ENCODE measurements around the gene MTCH2. TPM values are rescaled to one million over a fixed set of nuclear protein-coding genes. Genes with fewer than 3 reads are reported as not detected.

MTCH2 gene
- total and polyA plus RNA-seq, 3 donors from 2014 or later, result 71.1 to 396 (median 98.8) TPM

DNA sequence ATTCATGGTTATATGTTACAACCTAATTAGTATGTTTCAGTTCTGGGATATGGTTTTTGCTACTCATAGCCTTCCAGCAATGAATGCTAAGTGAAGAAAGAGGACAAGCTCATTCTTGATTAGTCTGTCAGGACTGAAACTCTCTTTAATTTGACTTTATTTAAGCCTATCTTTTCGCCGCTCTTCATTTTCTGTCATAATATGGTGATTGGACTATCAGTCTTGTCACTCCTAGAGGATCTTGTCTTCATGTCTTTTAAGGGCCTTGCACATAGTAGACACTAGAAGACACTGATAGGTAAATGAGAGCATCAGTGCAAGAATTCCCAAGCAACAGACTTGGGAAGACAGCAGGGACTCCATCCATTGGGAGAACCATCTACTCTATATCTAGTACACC is 18.9 kb upstream of the MTCH2 start:
- TF ChIP-seq, protein P1, sequence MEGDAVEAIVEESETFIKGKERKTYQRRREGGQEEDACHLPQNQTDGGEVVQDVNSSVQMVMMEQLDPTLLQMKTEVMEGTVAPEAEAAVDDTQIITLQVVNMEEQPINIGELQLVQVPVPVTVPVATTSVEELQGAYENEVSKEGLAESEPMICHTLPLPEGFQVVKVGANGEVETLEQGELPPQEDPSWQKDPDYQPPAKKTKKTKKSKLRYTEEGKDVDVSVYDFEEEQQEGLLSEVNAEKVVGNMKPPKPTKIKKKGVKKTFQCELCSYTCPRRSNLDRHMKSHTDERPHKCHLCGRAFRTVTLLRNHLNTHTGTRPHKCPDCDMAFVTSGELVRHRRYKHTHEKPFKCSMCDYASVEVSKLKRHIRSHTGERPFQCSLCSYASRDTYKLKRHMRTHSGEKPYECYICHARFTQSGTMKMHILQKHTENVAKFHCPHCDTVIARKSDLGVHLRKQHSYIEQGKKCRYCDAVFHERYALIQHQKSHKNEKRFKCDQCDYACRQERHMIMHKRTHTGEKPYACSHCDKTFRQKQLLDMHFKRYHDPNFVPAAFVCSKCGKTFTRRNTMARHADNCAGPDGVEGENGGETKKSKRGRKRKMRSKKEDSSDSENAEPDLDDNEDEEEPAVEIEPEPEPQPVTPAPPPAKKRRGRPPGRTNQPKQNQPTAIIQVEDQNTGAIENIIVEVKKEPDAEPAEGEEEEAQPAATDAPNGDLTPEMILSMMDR (IDR thresholded peaks at IDR 0.05), result no peak
- no peak for TF ChIP-seq POLR2A (IDR thresholded peaks at IDR 0.05)
- H3K4me1 ChIP-seq, result no peaks in the 10 kb centered on the region
- H3K27me3 ChIP-seq, result no peaks in the 10 kb centered on the region
- H3K4me3 ChIP-seq, result no peak overlapping the region
- no peaks in the 10 kb centered on the region for H3K9me3 ChIP-seq
- H3K27ac ChIP-seq, result no peak overlapping the region
- intact Hi-C loops (cut with DNase I; ENCODE audit: low total_unique reads), result no loop called here
- H3K36me3 ChIP-seq (ENCODE audit: low read depth, missing control alignments), result no peaks in the 10 kb centered on the region
- no peak for DNase-seq
- 98 to 100% methylated on average over 2 of the region's 2 CpGs for WGBS, 2 donors

DNA sequence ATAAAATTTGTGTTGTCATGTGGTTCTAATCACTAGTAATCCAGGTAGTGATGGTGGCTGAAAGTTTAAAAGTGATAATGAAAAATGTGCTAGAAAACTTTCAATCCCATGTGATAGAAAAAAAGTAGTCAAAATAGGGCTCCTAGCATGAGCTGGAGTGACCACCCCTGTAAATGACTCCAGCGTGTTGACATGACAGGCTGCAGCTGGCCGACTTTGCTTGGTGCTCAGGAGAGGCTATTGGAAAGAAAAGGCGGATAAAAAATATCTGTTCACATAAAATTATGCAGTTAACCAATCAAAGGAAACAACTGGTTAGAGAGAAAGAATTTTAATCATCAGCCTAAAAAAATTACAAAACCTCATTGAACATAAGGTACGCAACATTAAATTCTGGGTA is 16.9 kb upstream of the MTCH2 start:
- TF ChIP-seq POLR2A (IDR thresholded peaks at IDR 0.05), result no peak
- TF ChIP-seq, protein P1 (IDR thresholded peaks at IDR 0.05), result no peak

DNA sequence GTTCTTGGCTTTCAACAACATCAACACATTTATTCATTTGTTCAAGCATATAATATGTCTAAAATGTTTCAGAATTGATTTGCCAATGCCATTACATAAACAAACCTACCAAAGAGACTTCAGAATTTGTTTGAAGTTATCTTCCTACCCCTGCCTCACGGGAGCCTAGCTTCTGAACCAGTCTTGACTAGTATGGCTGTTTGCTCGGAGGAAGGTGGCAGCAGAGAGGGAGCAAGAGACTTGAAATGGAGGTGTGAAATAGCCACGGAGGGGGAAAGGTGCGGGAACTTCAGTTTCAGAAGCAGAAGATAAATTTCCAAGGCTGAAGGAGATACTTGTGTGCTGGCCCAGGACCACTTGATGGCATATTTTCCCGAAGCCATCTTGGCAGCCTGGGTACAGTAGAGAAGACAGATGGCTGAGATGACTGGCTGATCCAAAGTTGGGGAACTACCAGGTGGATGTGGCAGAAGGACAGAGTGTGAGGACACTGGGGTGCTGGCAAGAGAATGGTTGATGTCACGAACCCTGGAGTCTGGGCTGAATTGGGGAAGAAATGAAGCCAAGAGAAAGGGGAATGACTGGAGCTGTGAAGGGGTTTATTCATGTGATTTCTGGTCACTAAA is 14.0 kb upstream of the MTCH2 start:
- H3K4me3 ChIP-seq, result no peak overlapping the region
- H3K27ac ChIP-seq, result no peak overlapping the region
- TF ChIP-seq POLR2A (IDR thresholded peaks at IDR 0.05), result no peak
- TF ChIP-seq, protein P1 (IDR thresholded peaks at IDR 0.05), result no peak
- no peaks in the 10 kb centered on the region for H3K27me3 ChIP-seq
- H3K36me3 ChIP-seq (ENCODE audit: low read depth, missing control alignments), result no peaks in the 10 kb centered on the region
- H3K9me3 ChIP-seq, result no peaks in the 10 kb centered on the region
- intact Hi-C loops (cut with DNase I; ENCODE audit: low total_unique reads), result no loop called here
- no peak for DNase-seq
- WGBS, 2 donors, result 65 to 80% methylated on average over 6 of the region's 6 CpGs
- H3K4me1 ChIP-seq, result no peaks in the 10 kb centered on the region

More for the DNA sequence above, 16.9 kb upstream of the MTCH2 start:
- no peak for DNase-seq
- H3K9me3 ChIP-seq, result no peaks in the 10 kb centered on the region
- no peaks in the 10 kb centered on the region for H3K27me3 ChIP-seq
- H3K4me3 ChIP-seq, result no peak overlapping the region
- H3K4me1 ChIP-seq, result no peaks in the 10 kb centered on the region
- no peak overlapping the region for H3K27ac ChIP-seq
- intact Hi-C loops (cut with DNase I; ENCODE audit: low total_unique reads), result no loop called here
- H3K36me3 ChIP-seq (ENCODE audit: low read depth, missing control alignments), result no peaks in the 10 kb centered on the region
- 73 to 81% methylated on average over 4 of the region's 4 CpGs for WGBS, 2 donors

DNA sequence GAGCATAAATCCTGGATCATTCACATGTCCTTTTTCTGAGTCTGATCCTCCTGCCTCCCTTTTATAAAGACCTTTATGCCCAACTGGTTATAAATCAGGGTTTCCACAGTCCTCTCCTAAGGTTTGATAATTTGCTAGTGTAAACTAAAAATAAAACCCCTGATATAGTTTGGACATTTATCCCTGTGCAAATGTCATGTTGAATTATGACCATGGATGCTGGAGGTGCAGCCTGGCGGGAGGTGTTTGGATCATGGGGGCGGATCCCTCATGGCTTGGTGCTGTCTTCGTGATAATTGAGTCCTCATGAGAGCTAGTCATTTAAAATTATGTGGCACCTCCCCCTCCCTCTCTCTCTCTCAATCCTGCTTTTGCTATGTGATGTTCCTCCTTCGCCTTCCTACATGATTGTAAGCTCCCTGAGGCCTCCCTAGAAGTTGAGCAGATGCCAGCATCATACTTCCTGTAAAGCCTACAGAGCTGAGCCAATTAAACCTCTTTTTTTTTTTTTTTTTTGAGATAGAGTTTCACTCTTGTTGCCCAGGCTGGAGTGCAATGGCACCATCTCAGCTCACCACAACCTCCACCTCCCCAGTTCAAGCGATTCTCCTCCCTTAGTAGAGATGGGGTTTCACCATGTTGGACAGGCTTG is 9.6 kb upstream of the MTCH2 start:
- Histone ChIP-seq H3K4me3 (no peak overlapping the region), H3K36me3 (ENCODE audit: low read depth, missing control alignments) (no peaks in the 10 kb centered on the region), H3K4me1 (no peaks in the 10 kb centered on the region), H3K27ac (no peak overlapping the region), H3K9me3 (no peaks in the 10 kb centered on the region), H3K27me3 (no peaks in the 10 kb centered on the region)
- 74 to 80% methylated on average over 5 of the region's 5 CpGs for WGBS, 2 donors
- no peak for DNase-seq
- intact Hi-C loops (cut with DNase I; ENCODE audit: low total_unique reads), result no loop called here
- TF ChIP-seq POLR2A (IDR thresholded peaks at IDR 0.05), result no peak
- TF ChIP-seq, protein P1 (IDR thresholded peaks at IDR 0.05), result no peak

DNA sequence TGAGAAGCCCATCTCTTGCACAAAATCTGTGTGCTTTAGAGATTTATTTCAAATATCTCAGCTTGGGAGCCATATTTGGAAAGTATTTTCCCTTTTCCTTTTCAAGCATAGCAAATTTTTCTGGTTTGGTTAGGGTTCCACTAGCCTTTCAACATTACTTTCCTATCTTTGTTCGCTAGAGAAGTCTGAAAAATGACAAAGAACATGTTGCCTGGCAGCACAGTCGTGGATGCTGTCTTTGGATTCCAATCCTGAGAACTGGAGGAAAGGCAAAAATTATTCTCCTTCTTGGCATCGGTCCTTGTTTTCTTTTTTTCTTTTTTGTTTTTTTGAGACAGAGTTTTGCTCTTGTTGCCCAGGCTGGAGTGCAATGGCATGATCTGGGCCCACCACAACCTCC is 6.9 kb upstream of the MTCH2 start:
- no peak for DNase-seq
- H3K27ac ChIP-seq, result no peak overlapping the region
- WGBS, 2 donors, result 60 to 63% methylated on average over 3 of the region's 3 CpGs
- H3K4me1 ChIP-seq, result no peaks in the 10 kb centered on the region
- H3K9me3 ChIP-seq, result no peaks in the 10 kb centered on the region
- intact Hi-C loops (cut with DNase I; ENCODE audit: low total_unique reads), result no loop called here
- H3K4me3 ChIP-seq, result no peak overlapping the region
- H3K36me3 ChIP-seq (ENCODE audit: low read depth, missing control alignments), result no peaks in the 10 kb centered on the region
- no peak for TF ChIP-seq POLR2A (IDR thresholded peaks at IDR 0.05)
- TF ChIP-seq, protein P1 (IDR thresholded peaks at IDR 0.05), result no peak
- no peaks in the 10 kb centered on the region for H3K27me3 ChIP-seq

Data from testis (tissue), 3 donors.